BE2C (cell line): ENCODE data around the gene TMEM132D.

Experiments
- DNase-seq: peaks from one replicate; pipeline ENCODE4 v3.0.0-alpha.2; 2020
- H3K27me3 ChIP-seq: fragments of 250-450 bp; sonication (Bioruptor Pico); 2 replicates; pipeline ENCODE4 v1.5.1; 2020; ENCODE audit warnings: mild to moderate bottlenecking
- H3K36me3 ChIP-seq: fragments of 250-450 bp; sonication (Bioruptor Pico); 2 replicates; pipeline ENCODE4 v1.5.1; 2020; ENCODE audit warnings: mild to moderate bottlenecking
- H3K4me1 ChIP-seq: fragments of 250-450 bp; sonication (Bioruptor Pico); 2 replicates; pipeline ENCODE4 v1.5.1; 2020
- H3K4me3 ChIP-seq: 2 replicates; pipeline ENCODE4 v1.5.1; 2011; ENCODE audit warnings: low read depth, low read length
- H3K9me3 ChIP-seq: fragments of 250-450 bp; sonication (Bioruptor Pico); 2 replicates; pipeline ENCODE4 v1.5.1; 2020
- CTCF ChIP-seq: IDR thresholded peaks from 2 replicates; pipeline ENCODE4 v1.5.1; 2012; ENCODE audit warnings: mild to moderate bottlenecking, low read depth, low read length

TMEM132D gene

GRCh38 chr12:129300011-129300410 lies 603.8 kb downstream of the TMEM132D start:
- Histone ChIP-seq H3K36me3 (no peaks in the 10 kb centered on the region), H3K27me3 (no peaks in the 10 kb centered on the region), H3K4me3 (no peak overlapping the region), H3K4me1 (no peaks in the 10 kb centered on the region), H3K9me3 (peaks cover 5% of the 10 kb centered on the region; the same call in 1 of the 2 replicates)
- no peak for TF ChIP-seq CTCF
- DNase-seq = no peak

GRCh38 chr12:129298921-129299320 lies 604.9 kb downstream of the TMEM132D start:
- Histone ChIP-seq H3K36me3 (no peaks in the 10 kb centered on the region), H3K4me1 (no peaks in the 10 kb centered on the region), H3K9me3 (peaks cover 5% of the 10 kb centered on the region; the same call in 1 of the 2 replicates), H3K4me3 (no peak overlapping the region), H3K27me3 (no peaks in the 10 kb centered on the region)
- no peak for TF ChIP-seq CTCF
- no peak for DNase-seq

GRCh38 chr12:129296671-129297070 lies 607.2 kb downstream of the TMEM132D start:
- Histone ChIP-seq H3K4me1 (no peaks in the 10 kb centered on the region), H3K9me3 (no peaks in the 10 kb centered on the region), H3K27me3 (no peaks in the 10 kb centered on the region), H3K4me3 (no peak overlapping the region), H3K36me3 (no peaks in the 10 kb centered on the region)
- DNase-seq = no peak
- no peak for TF ChIP-seq CTCF

GRCh38 chr12:129294868-129295267 lies 609.0 kb downstream of the TMEM132D start:
- H3K27me3 ChIP-seq = no peaks in the 10 kb centered on the region
- DNase-seq = no peak
- H3K4me1 ChIP-seq = no peaks in the 10 kb centered on the region
- no peak for TF ChIP-seq CTCF
- no peak overlapping the region for H3K4me3 ChIP-seq
- no peaks in the 10 kb centered on the region for H3K36me3 ChIP-seq
- no peaks in the 10 kb centered on the region for H3K9me3 ChIP-seq

GRCh38 chr12:129279771-129280170 lies 624.1 kb downstream of the TMEM132D start:
- TF ChIP-seq CTCF = no peak
- no peaks in the 10 kb centered on the region for H3K4me1 ChIP-seq
- H3K36me3 ChIP-seq = no peaks in the 10 kb centered on the region
- DNase-seq = no peak
- no peaks in the 10 kb centered on the region for H3K27me3 ChIP-seq
- no peak overlapping the region for H3K4me3 ChIP-seq
- peaks cover 9% of the 10 kb centered on the region for H3K9me3 ChIP-seq

GRCh38 chr12:129276361-129277060 lies 627.3 kb downstream of the TMEM132D start:
- no peaks in the 10 kb centered on the region for H3K27me3 ChIP-seq
- no peak for DNase-seq
- no peak overlapping the region for H3K4me3 ChIP-seq
- no peak for TF ChIP-seq CTCF
- peaks cover 8% of the 10 kb centered on the region; the same call in 1 of the 2 replicates for H3K9me3 ChIP-seq
- no peaks in the 10 kb centered on the region for H3K36me3 ChIP-seq
- H3K4me1 ChIP-seq = no peaks in the 10 kb centered on the region
